Endothelial cell (in vitro differentiated cells): ENCODE data around the gene MCUR1. TPM values are rescaled to one million over a fixed set of nuclear protein-coding genes. Genes with fewer than 3 reads are reported as not detected.

ENCODE experiments used
- DNase-seq: peaks from one replicate; pipeline ENCODE4 v3.0.0; 2021; ENCODE audit warnings: low spot score
- H3K27ac Mint-ChIP-seq: one replicate; pipeline ENCODE4 v1.8.0; 2021; ENCODE audit warnings: mixed read lengths, inconsistent platforms; ENCODE audit not compliant: unreplicated experiment
- H3K27me3 Mint-ChIP-seq: one replicate; pipeline ENCODE4 v1.8.0; 2021; ENCODE audit warnings: mild to moderate bottlenecking, moderate library complexity, mixed read lengths, inconsistent platforms; ENCODE audit not compliant: unreplicated experiment
- H3K36me3 Mint-ChIP-seq: one replicate; pipeline ENCODE4 v1.8.0; 2021; ENCODE audit warnings: mild to moderate bottlenecking, low read depth, mixed read lengths, inconsistent platforms; ENCODE audit not compliant: unreplicated experiment
- H3K4me1 Mint-ChIP-seq: one replicate; pipeline ENCODE4 v1.8.0; 2021; ENCODE audit warnings: mild to moderate bottlenecking, mixed read lengths, inconsistent platforms; ENCODE audit not compliant: unreplicated experiment
- H3K4me3 Mint-ChIP-seq: one replicate; pipeline ENCODE4 v1.8.0; 2021; ENCODE audit warnings: mild to moderate bottlenecking, mixed read lengths, inconsistent platforms; ENCODE audit not compliant: unreplicated experiment
- H3K9me3 Mint-ChIP-seq: one replicate; pipeline ENCODE4 v1.8.0; 2021; ENCODE audit warnings: mixed read lengths, inconsistent platforms; ENCODE audit not compliant: unreplicated experiment
- total RNA-seq: library from RNA; stranded (reverse); fragmentation: NEBNext Ultra II Directional; extraction: Animal tissue kit (Norgen Biotek cat#: 25700); gene quantifications from one replicate; pipeline ENCODE4 v1.2.1, GENCODE V29; 2021; ENCODE audit not compliant: unreplicated experiment
- TF ChIP-seq, protein P1 (sequence below): fragments of 200-600 bp; sonication (generic); IDR thresholded peaks from one replicate; pipeline ENCODE4 v1.5.0; 2021; ENCODE audit warnings: antibody characterized with exemption; ENCODE audit not compliant: unreplicated experiment

The MCUR1 gene
- total RNA-seq, 1 donor from 2014 or later = 39.7 TPM

GRCh38 chr6:13766201-13766634, 48.1 kb downstream of the MCUR1 start:
- H3K4me1 Mint-ChIP-seq = peaks cover 5% of the 10 kb centered on the region
- H3K4me3 Mint-ChIP-seq = no peak overlapping the region
- H3K27ac Mint-ChIP-seq = no peak overlapping the region
- peaks cover 8% of the 10 kb centered on the region for H3K27me3 Mint-ChIP-seq
- no peaks in the 10 kb centered on the region for H3K36me3 Mint-ChIP-seq
- no peaks in the 10 kb centered on the region for H3K9me3 Mint-ChIP-seq
- no peak for DNase-seq
- TF ChIP-seq, protein P1, sequence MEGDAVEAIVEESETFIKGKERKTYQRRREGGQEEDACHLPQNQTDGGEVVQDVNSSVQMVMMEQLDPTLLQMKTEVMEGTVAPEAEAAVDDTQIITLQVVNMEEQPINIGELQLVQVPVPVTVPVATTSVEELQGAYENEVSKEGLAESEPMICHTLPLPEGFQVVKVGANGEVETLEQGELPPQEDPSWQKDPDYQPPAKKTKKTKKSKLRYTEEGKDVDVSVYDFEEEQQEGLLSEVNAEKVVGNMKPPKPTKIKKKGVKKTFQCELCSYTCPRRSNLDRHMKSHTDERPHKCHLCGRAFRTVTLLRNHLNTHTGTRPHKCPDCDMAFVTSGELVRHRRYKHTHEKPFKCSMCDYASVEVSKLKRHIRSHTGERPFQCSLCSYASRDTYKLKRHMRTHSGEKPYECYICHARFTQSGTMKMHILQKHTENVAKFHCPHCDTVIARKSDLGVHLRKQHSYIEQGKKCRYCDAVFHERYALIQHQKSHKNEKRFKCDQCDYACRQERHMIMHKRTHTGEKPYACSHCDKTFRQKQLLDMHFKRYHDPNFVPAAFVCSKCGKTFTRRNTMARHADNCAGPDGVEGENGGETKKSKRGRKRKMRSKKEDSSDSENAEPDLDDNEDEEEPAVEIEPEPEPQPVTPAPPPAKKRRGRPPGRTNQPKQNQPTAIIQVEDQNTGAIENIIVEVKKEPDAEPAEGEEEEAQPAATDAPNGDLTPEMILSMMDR = no peak

DNA sequence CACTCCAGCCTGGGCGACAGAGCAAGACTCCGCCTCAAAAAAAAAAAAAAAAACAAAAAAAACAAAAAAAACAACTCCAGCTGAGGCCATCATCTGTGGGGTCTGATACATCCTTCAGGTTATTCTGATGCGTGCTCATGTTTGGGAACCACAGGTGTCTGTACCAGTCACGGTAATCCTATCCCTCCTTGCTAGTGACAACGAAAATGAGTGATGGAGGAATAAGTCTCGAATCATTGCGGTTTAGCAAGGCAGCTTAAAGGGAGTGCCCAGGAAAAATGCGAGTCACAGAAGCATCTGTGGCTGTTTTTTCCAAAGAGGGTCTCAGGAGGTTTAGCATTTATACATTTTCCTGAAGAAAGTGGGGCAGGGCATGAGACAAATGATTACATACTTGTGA, 48.8 kb downstream of the MCUR1 start:
- TF ChIP-seq, protein P1 = no peak
- H3K4me3 Mint-ChIP-seq = no peak overlapping the region
- no peaks in the 10 kb centered on the region for H3K36me3 Mint-ChIP-seq
- H3K27ac Mint-ChIP-seq = no peak overlapping the region
- H3K4me1 Mint-ChIP-seq = peaks cover 5% of the 10 kb centered on the region
- no peaks in the 10 kb centered on the region for H3K9me3 Mint-ChIP-seq
- DNase-seq = no peak
- H3K27me3 Mint-ChIP-seq = peaks cover 6% of the 10 kb centered on the region

GRCh38 chr6:13764996-13765395, 49.4 kb downstream of the MCUR1 start:
- Mint-ChIP-seq H3K9me3 (no peaks in the 10 kb centered on the region), H3K27ac (no peak overlapping the region), H3K4me1 (peaks cover 5% of the 10 kb centered on the region), H3K27me3 (peaks cover 6% of the 10 kb centered on the region), H3K4me3 (no peak overlapping the region), H3K36me3 (no peaks in the 10 kb centered on the region)
- TF ChIP-seq, protein P1 = no peak
- DNase-seq = no peak

GRCh38 chr6:13763740-13764381, 50.5 kb downstream of the MCUR1 start:
- H3K9me3 Mint-ChIP-seq = no peaks in the 10 kb centered on the region
- H3K36me3 Mint-ChIP-seq = peaks cover 5% of the 10 kb centered on the region
- TF ChIP-seq, protein P1 = no peak
- H3K27me3 Mint-ChIP-seq = peaks cover 6% of the 10 kb centered on the region
- H3K4me1 Mint-ChIP-seq = peaks cover 8% of the 10 kb centered on the region
- H3K4me3 Mint-ChIP-seq = no peak overlapping the region
- no peak overlapping the region for H3K27ac Mint-ChIP-seq
- no peak for DNase-seq

DNA sequence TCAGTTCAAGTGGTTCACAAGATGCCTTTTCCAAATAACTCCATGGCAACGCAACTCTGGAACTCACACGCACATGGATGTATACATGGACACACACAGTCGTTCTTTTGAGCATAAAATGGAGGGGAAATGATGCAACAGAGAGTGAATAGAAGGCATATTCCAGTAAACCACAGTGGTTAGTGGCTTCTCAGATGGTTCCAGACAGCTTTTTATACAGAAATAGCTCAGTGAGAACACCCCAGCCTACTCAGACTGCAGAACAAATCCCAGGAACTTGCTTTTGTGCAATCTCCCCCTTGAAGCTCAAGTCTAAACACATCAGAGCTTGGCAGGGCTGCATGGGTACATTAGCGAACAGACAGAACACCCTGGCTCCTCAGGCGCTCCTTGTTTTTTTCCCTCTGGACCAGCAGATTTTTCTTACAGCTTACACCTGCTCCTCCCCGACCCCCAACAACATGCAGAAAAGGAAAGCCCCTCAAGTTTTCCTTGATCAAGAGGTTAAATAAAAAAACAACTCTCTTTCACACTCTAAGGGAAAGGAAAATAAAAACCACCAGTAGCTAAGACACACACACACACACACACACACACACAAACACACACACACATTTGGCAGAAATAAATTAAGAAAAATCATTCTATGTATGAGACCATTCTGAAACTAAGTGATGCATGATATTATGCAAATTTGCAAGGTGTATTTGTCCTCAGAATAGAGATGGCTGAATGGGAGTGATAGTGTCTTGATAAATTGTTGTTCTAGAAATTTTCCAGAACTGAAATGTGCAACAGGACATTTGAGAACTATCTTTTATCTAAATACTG, 51.5 kb downstream of the MCUR1 start:
- H3K27ac Mint-ChIP-seq = no peak overlapping the region
- H3K36me3 Mint-ChIP-seq = peaks cover 5% of the 10 kb centered on the region
- H3K4me3 Mint-ChIP-seq = no peak overlapping the region
- H3K9me3 Mint-ChIP-seq = no peaks in the 10 kb centered on the region
- H3K27me3 Mint-ChIP-seq = peaks cover 5% of the 10 kb centered on the region
- no peak for DNase-seq
- TF ChIP-seq, protein P1 = no peak
- peaks cover 8% of the 10 kb centered on the region for H3K4me1 Mint-ChIP-seq
